Endothelial cell of umbilical vein (primary cell): Measurements from ENCODE around the gene FSIP1. TPM values are rescaled to one million over a fixed set of nuclear protein-coding genes. Genes with fewer than 3 reads are reported as not detected.

Experiments used
- BruUV-seq: library from RNA; stranded (reverse); fragments of 400-500 nt; replicated peaks from 2 replicates; lab custom pipeline; 2021; lab: Mats Ljungman, UMichigan
- CTCF ChIA-PET: fragments of 300-600, 350-600 bp; sonication (Branson Sonifier 250); formaldehyde crosslinking; loops from one replicate; lab custom pipeline; 2021; ENCODE audit warnings: antibody characterized with exemption, inconsistent platforms; lab: Charles Lee
- POLR2A ChIA-PET: fragments of 300-600, 350-600 bp; sonication (Branson Sonifier 250); formaldehyde crosslinking; loops from one replicate; lab custom pipeline; 2021; ENCODE audit warnings: antibody characterized with exemption, inconsistent platforms; lab: Charles Lee
- DNase-seq: peaks from one replicate; pipeline ENCODE4 v3.0.0-alpha.2; 2011; ENCODE audit warnings: low read depth, low spot score
- FAIRE-seq: peaks from 2 replicates; lab custom pipeline; 2011; peaks lifted over from hg19 to GRCh38; lab: Jason Lieb, UNC
- H2AFZ ChIP-seq: 2 replicates; pipeline ENCODE4 v1.6.0; 2012; ENCODE audit warnings: low read depth, low read length, control low read depth, inconsistent platforms
- H3K27ac ChIP-seq: 2 replicates; pipeline ENCODE4 v1.5.1; 2011; ENCODE audit warnings: low read depth, mild to moderate bottlenecking, control low read depth, low read length, moderate library complexity; ENCODE audit not compliant: insufficient read depth
- H3K27me3 ChIP-seq, 2 experiments: 2 replicates each; pipeline versions ENCODE4 v1.6.0 to v1.6.1; 2011; ENCODE audit warnings: low read length in 2 of 2, mixed read lengths in 1 of 2; ENCODE audit not compliant: control insufficient read depth in 2 of 2, insufficient read depth in 2 of 2
- H3K36me3 ChIP-seq, 2 experiments: 2 replicates in 1 of 2; 3 replicates in 1 of 2; pipeline ENCODE4 v1.5.1; 2011; ENCODE audit warnings: low read length in 2 of 2, mild to moderate bottlenecking in 1 of 2, moderate library complexity in 1 of 2; ENCODE audit not compliant: control insufficient read depth in 2 of 2, insufficient read depth in 2 of 2; ENCODE audit errors: extremely low read depth in 1 of 2
- H3K4me1 ChIP-seq: 3 replicates; pipeline ENCODE4 v1.5.1; 2011; ENCODE audit warnings: mild to moderate bottlenecking, low read length; ENCODE audit not compliant: control insufficient read depth, insufficient read depth; ENCODE audit errors: extremely low read depth
- H3K4me2 ChIP-seq: 2 replicates; pipeline ENCODE4 v1.6.1; 2011; ENCODE audit warnings: low read length, control low read depth, mixed read lengths; ENCODE audit not compliant: insufficient read depth
- H3K4me3 ChIP-seq, 3 experiments: fragments of 200-600 bp in 1 of 3; sonication (generic), shearing (Covaris generic) in 1 of 3; replicated peaks in 1 of 3; 2 replicates each; pipeline ENCODE4 v1.5.1; 2011 to 2016; ENCODE audit warnings: control low read depth in 3 of 3, low read length in 3 of 3, mild to moderate bottlenecking in 2 of 3, inconsistent platforms in 1 of 3, low read depth in 1 of 3, moderate library complexity in 1 of 3; ENCODE audit not compliant: insufficient read depth in 1 of 3
- H3K79me2 ChIP-seq: 2 replicates; pipeline ENCODE4 v1.6.0; 2012; ENCODE audit warnings: low read length, inconsistent platforms; ENCODE audit not compliant: control insufficient read depth, insufficient read depth
- H3K9ac ChIP-seq: replicated peaks from 2 replicates; pipeline ENCODE3; 2011; ENCODE audit warnings: low read length, control low read depth; ENCODE audit not compliant: insufficient read depth; ENCODE audit errors: extremely low read depth
- H3K9me1 ChIP-seq: replicated peaks from 3 replicates; pipeline ENCODE4 v1.6.0; 2011; ENCODE audit warnings: mild to moderate bottlenecking, low read length; ENCODE audit not compliant: control insufficient read depth, insufficient read depth; ENCODE audit errors: extremely low read depth
- H3K9me3 ChIP-seq: replicated peaks from 2 replicates; pipeline ENCODE4 v1.5.1; 2012; ENCODE audit warnings: low read length, inconsistent platforms; ENCODE audit not compliant: control insufficient read depth, insufficient read depth
- H4K20me1 ChIP-seq: replicated peaks from 2 replicates; pipeline ENCODE3; 2011; ENCODE audit warnings: mild to moderate bottlenecking, low read length; ENCODE audit not compliant: control insufficient read depth, insufficient read depth; ENCODE audit errors: extremely low read depth
- EZH2 ChIP-seq: IDR thresholded peaks from 2 replicates; pipeline ENCODE4 v1.6.1; 2012; ENCODE audit warnings: borderline replicate concordance, low read depth, mild to moderate bottlenecking, moderate library complexity, low read length, inconsistent platforms; ENCODE audit not compliant: severe bottlenecking
- FOS ChIP-seq: IDR thresholded peaks from 2 replicates; pipeline ENCODE4 v1.6.1; 2011; ENCODE audit warnings: mild to moderate bottlenecking, low read length, moderate library complexity, borderline replicate concordance; ENCODE audit not compliant: insufficient read depth
- GATA2 ChIP-seq: IDR thresholded peaks from 2 replicates; pipeline ENCODE4 v1.7.0; 2011; ENCODE audit warnings: low read depth, mild to moderate bottlenecking, moderate library complexity, mixed read lengths, low read length; ENCODE audit not compliant: insufficient read length, insufficient read depth
- JUN ChIP-seq: IDR thresholded peaks from 2 replicates; pipeline ENCODE4 v1.6.1; 2011; ENCODE audit warnings: borderline replicate concordance, low read depth; ENCODE audit not compliant: insufficient read length, insufficient read depth
- MAX ChIP-seq: IDR thresholded peaks from 2 replicates; pipeline ENCODE4 v1.6.1; 2011; ENCODE audit not compliant: insufficient read depth, insufficient read length
- MYC ChIP-seq: IDR thresholded peaks from one replicate; pipeline ENCODE4 v1.6.1; 2011; ENCODE audit warnings: mild to moderate bottlenecking, low read depth, low read length
- POLR2A ChIP-seq: IDR thresholded peaks from 2 replicates; pipeline ENCODE4 v1.6.1; 2012; ENCODE audit warnings: low read depth, mild to moderate bottlenecking, control low read depth, low read length
- POLR2AphosphoS5 ChIP-seq: IDR thresholded peaks from 2 replicates; pipeline ENCODE4 v1.6.1; 2012; ENCODE audit warnings: low read depth, mild to moderate bottlenecking, control low read depth, low read length, moderate library complexity; ENCODE audit not compliant: insufficient read depth
- dilution Hi-C: fragments of 300-500 bp; cut with MboI; formaldehyde crosslinking; loops from one replicate; pipeline ENCODE4 v1.15.0; 2019; ENCODE audit warnings: low sequenced_read_pairs; ENCODE audit not compliant: extremely low pct_ligation_motif_present
- intact Hi-C: fragments of 100-400 bp; cut with micrococcal nuclease; formaldehyde crosslinking; loops from one replicate; pipeline ENCODE4 v1.10.0; 2022
- polyA plus RNA-seq, 4 experiments: library from polyadenylated mRNA; depleted of rRNA in 3 of 4; stranded (reverse) in 3 of 4; unstranded in 1 of 4; fragments of >200 nt; gene quantifications; 2 replicates each; pipeline versions ENCODE4 v1.2.1 to v1.2.3, GENCODE V29; 2011 to 2012; ENCODE audit warnings: missing spikeins in 1 of 4
- total RNA-seq: library from RNA; stranded (reverse); gene quantifications from 2 replicates; pipeline ENCODE4 v1.2.3, GENCODE V29; 2021
- TF ChIP-seq, protein P1 (sequence below), 2 donors: IDR thresholded peaks; 1 replicate in 1 of 2; 2 replicates in 1 of 2; pipeline ENCODE4 v1.5.1; 2011; ENCODE audit warnings: low read length in 2 of 2, mild to moderate bottlenecking in 2 of 2, moderate library complexity in 2 of 2, control low read depth in 1 of 2, inconsistent platforms in 1 of 2, low read depth in 1 of 2; ENCODE audit not compliant: insufficient read depth in 1 of 2; ENCODE audit errors: extremely low read depth in 1 of 2

Gene FSIP1
- total and polyA plus RNA-seq, 2 donors (not counting 3 experiments of a cell fraction or from before 2014, with no cell fraction given): 0.23 to 1.1 TPM

- ChIA-PET CTCF (interaction anchor here (1.4 kb wide), 1 partner anchor 26 kb away, joined by 5 read pairs; no protein-coding TSS in a partner anchor), POLR2A (no interaction called here)
- H3K4me3 ChIP-seq: no peak overlapping the region
- intact Hi-C loops (no loop called here), dilution Hi-C loops (no loop called here)
- no peaks in the 10 kb centered on the region for H4K20me1 ChIP-seq
- no peaks in the 10 kb centered on the region for H3K79me2 ChIP-seq
- no peak for DNase-seq
- H3K36me3 ChIP-seq: no peaks in the 10 kb centered on the region
- H3K9ac ChIP-seq: no peak overlapping the region
- no peak overlapping the region for H3K4me2 ChIP-seq
- no peaks in the 10 kb centered on the region for H3K9me3 ChIP-seq
- TF ChIP-seq EZH2 (no peak), GATA2 (no peak), MYC (no peak), MAX (no peak), FOS (no peak), POLR2AphosphoS5 (no peak), POLR2A (no peak), JUN (no peak)
- TF ChIP-seq, protein P1, sequence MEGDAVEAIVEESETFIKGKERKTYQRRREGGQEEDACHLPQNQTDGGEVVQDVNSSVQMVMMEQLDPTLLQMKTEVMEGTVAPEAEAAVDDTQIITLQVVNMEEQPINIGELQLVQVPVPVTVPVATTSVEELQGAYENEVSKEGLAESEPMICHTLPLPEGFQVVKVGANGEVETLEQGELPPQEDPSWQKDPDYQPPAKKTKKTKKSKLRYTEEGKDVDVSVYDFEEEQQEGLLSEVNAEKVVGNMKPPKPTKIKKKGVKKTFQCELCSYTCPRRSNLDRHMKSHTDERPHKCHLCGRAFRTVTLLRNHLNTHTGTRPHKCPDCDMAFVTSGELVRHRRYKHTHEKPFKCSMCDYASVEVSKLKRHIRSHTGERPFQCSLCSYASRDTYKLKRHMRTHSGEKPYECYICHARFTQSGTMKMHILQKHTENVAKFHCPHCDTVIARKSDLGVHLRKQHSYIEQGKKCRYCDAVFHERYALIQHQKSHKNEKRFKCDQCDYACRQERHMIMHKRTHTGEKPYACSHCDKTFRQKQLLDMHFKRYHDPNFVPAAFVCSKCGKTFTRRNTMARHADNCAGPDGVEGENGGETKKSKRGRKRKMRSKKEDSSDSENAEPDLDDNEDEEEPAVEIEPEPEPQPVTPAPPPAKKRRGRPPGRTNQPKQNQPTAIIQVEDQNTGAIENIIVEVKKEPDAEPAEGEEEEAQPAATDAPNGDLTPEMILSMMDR (IDR thresholded peaks at IDR 0.05; ENCODE audit: extremely low read depth in 1 of 2, insufficient read depth in 1 of 2, low read depth in 1 of 2, low read length in 2 of 2): no peak
- no peaks in the 10 kb centered on the region for H3K9me1 ChIP-seq
- H3K27me3 ChIP-seq: no peaks in the 10 kb centered on the region
- no peaks in the 10 kb centered on the region for H3K4me1 ChIP-seq
- no peak for FAIRE-seq
- H2AFZ ChIP-seq: no peak overlapping the region
- no peak overlapping the region for H3K27ac ChIP-seq
- no TSS peak for BruUV-seq
Measured at GRCh38 chr15:39714251-39714650, 68.4 kb downstream of the FSIP1 start.
